Neural progenitor cell (in vitro differentiated cells): Measurements from ENCODE around the gene OLFM1. TPM values are rescaled to one million over a fixed set of nuclear protein-coding genes. Genes with fewer than 3 reads are reported as not detected.

Experiments used
- DNase-seq: peaks from one replicate; pipeline ENCODE4 v3.0.0-alpha.2; 2016; ENCODE audit warnings: low spot score
- H2AFZ ChIP-seq: fragments of 200-600 bp; sonication (generic); replicated peaks from 2 replicates; pipeline ENCODE4 v1.6.1; 2016; ENCODE audit warnings: antibody characterized with exemption
- H3F3A ChIP-seq: fragments of 200-600 bp; sonication (generic); 2 replicates; pipeline ENCODE4 v1.6.1; 2016; ENCODE audit warnings: antibody characterized with exemption, low read depth
- H3K27ac ChIP-seq: fragments of 200-600 bp; sonication (generic); 2 replicates; pipeline ENCODE4 v1.5.1; 2016; ENCODE audit warnings: mild to moderate bottlenecking
- H3K27me3 ChIP-seq: fragments of 200-600 bp; sonication (generic); 2 replicates; pipeline ENCODE4 v1.6.1; 2016; ENCODE audit warnings: mild to moderate bottlenecking, moderate library complexity
- H3K36me3 ChIP-seq: fragments of 200-600 bp; sonication (generic); 2 replicates; pipeline ENCODE4 v1.5.1; 2016
- H3K4me1 ChIP-seq: fragments of 200-600 bp; sonication (generic); 2 replicates; pipeline ENCODE4 v1.6.1; 2016; ENCODE audit warnings: mixed run types
- H3K4me2 ChIP-seq: fragments of 200-600 bp; sonication (generic); 2 replicates; pipeline ENCODE4 v1.6.1; 2016
- H3K4me3 ChIP-seq: fragments of 200-600 bp; sonication (generic); 2 replicates; pipeline ENCODE4 v1.5.1; 2016
- H3K79me2 ChIP-seq: fragments of 200-600 bp; sonication (generic); 2 replicates; pipeline ENCODE4 v1.6.1; 2016; ENCODE audit warnings: low read depth
- H3K9ac ChIP-seq: fragments of 200-600 bp; sonication (generic); 2 replicates; pipeline ENCODE4 v1.6.1; 2016
- H3K9me3 ChIP-seq: fragments of 200-600 bp; sonication (generic); 2 replicates; pipeline ENCODE4 v1.5.1; 2016; ENCODE audit warnings: low read depth
- H4K20me1 ChIP-seq: fragments of 200-600 bp; sonication (generic); 2 replicates; pipeline ENCODE4 v1.6.1; 2016; ENCODE audit warnings: low read depth
- H3K27ac Mint-ChIP-seq: 3 replicates; pipeline ENCODE4 v1.8.0; 2021; ENCODE audit warnings: mixed read lengths
- H3K27me3 Mint-ChIP-seq: 2 replicates; pipeline ENCODE4 v1.8.0; 2022; ENCODE audit warnings: low read depth, mild to moderate bottlenecking, inconsistent platforms, moderate library complexity, mixed read lengths; ENCODE audit not compliant: insufficient read depth
- H3K36me3 Mint-ChIP-seq: 3 replicates; pipeline ENCODE4 v1.8.0; 2021; ENCODE audit warnings: mixed read lengths
- H3K4me1 Mint-ChIP-seq: 3 replicates; pipeline ENCODE4 v1.8.0; 2021; ENCODE audit warnings: mixed read lengths
- H3K4me3 Mint-ChIP-seq: 3 replicates; pipeline ENCODE4 v1.8.0; 2021; ENCODE audit warnings: mild to moderate bottlenecking, moderate library complexity, mixed read lengths
- H3K9me3 Mint-ChIP-seq: 3 replicates; pipeline ENCODE4 v1.8.0; 2020; ENCODE audit warnings: mixed read lengths
- EZH2 ChIP-seq: fragments of 200-600 bp; sonication (generic); IDR thresholded peaks from 2 replicates; pipeline ENCODE4 v1.6.1; 2017; ENCODE audit warnings: antibody characterized with exemption, mild to moderate bottlenecking, moderate library complexity
- EZH2phosphoT487 ChIP-seq: fragments of 200-600 bp; sonication (generic); IDR thresholded peaks from 2 replicates; pipeline ENCODE4 v1.6.1; 2017; ENCODE audit warnings: antibody characterized with exemption
- total RNA-seq: library from RNA; depleted of rRNA; stranded (reverse); fragments of >200 nt; gene quantifications from 2 replicates; pipeline ENCODE4 v1.2.3, GENCODE V29; 2015; ENCODE audit warnings: low replicate concordance
- TF ChIP-seq, protein P1 (sequence below): fragments of 200-600 bp; sonication (generic); IDR thresholded peaks from 2 replicates; pipeline ENCODE4 v1.5.1; 2017; ENCODE audit warnings: antibody characterized with exemption, mild to moderate bottlenecking

The OLFM1 gene
- total RNA-seq, 1 donor from 2014 or later: 4.0 TPM

DNA sequence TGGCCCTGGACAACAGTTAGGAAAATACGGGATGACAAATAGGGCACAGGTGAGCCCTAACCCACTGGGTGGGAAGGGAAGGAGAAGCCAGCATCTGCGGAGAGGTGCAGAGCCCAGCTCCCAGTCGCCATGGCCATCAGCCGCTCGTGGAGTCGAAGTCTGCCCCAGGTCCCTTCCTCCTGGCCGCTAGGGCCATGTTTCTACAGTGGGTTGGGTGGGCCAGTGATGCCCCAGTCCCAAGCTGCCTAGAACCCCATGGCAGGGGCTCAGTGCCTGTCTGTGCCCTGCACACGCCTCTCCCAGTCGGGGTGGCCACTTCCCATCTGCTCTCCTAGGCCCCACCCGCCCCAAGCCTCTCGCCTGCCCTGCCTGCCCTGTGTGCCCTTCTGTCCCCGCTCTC lies 34.8 kb downstream of the OLFM1 start:
- TF ChIP-seq EZH2phosphoT487: no peak
- TF ChIP-seq, protein P1, sequence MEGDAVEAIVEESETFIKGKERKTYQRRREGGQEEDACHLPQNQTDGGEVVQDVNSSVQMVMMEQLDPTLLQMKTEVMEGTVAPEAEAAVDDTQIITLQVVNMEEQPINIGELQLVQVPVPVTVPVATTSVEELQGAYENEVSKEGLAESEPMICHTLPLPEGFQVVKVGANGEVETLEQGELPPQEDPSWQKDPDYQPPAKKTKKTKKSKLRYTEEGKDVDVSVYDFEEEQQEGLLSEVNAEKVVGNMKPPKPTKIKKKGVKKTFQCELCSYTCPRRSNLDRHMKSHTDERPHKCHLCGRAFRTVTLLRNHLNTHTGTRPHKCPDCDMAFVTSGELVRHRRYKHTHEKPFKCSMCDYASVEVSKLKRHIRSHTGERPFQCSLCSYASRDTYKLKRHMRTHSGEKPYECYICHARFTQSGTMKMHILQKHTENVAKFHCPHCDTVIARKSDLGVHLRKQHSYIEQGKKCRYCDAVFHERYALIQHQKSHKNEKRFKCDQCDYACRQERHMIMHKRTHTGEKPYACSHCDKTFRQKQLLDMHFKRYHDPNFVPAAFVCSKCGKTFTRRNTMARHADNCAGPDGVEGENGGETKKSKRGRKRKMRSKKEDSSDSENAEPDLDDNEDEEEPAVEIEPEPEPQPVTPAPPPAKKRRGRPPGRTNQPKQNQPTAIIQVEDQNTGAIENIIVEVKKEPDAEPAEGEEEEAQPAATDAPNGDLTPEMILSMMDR: no peak

GRCh38 chr9:135123126-135123772 lies 35.8 kb downstream of the OLFM1 start:
- Histone ChIP-seq H3K27me3 (no peaks in the 10 kb centered on the region), H3K27ac (no peak overlapping the region), H3F3A (peaks cover 7% of the 10 kb centered on the region), H3K4me3 (no peak overlapping the region), H2AFZ (no peak overlapping the region), H3K9ac (no peak overlapping the region), H3K4me1 (peaks cover 12% of the 10 kb centered on the region), H3K36me3 (no peaks in the 10 kb centered on the region), H3K4me2 (no peak overlapping the region), H4K20me1 (peaks cover 7% of the 10 kb centered on the region), H3K9me3 (no peaks in the 10 kb centered on the region), H3K79me2 (no peaks in the 10 kb centered on the region)
- Mint-ChIP-seq H3K27ac (no peak overlapping the region), H3K36me3 (peaks cover 10% of the 10 kb centered on the region), H3K9me3 (peaks cover 5% of the 10 kb centered on the region), H3K4me3 (no peak overlapping the region), H3K4me1 (peaks cover 9% of the 10 kb centered on the region), H3K27me3 (peaks cover 17% of the 10 kb centered on the region)
- TF ChIP-seq, protein P1: no peak
- TF ChIP-seq EZH2phosphoT487 (no peak), EZH2 (no peak)
- no peak for DNase-seq

More for the DNA sequence above, 34.8 kb downstream of the OLFM1 start:
- no peak overlapping the region for H3K4me3 Mint-ChIP-seq
- peak overlapping the region; percentile 54 for H3K27ac Mint-ChIP-seq
- peaks cover 10% of the 10 kb centered on the region for H3K36me3 Mint-ChIP-seq
- Histone ChIP-seq H3K9me3 (no peaks in the 10 kb centered on the region), H3K27ac (no peak overlapping the region), H3K4me1 (peaks cover 3% of the 10 kb centered on the region), H2AFZ (no peak overlapping the region), H3K4me3 (no peak overlapping the region), H3K36me3 (no peaks in the 10 kb centered on the region), H3K9ac (no peak overlapping the region), H4K20me1 (no peaks in the 10 kb centered on the region), H3K79me2 (no peaks in the 10 kb centered on the region), H3K27me3 (no peaks in the 10 kb centered on the region), H3F3A (no peaks in the 10 kb centered on the region), H3K4me2 (no peak overlapping the region)
- peaks cover 3% of the 10 kb centered on the region for H3K4me1 Mint-ChIP-seq
- H3K27me3 Mint-ChIP-seq: peaks cover 10% of the 10 kb centered on the region
- peaks cover 5% of the 10 kb centered on the region for H3K9me3 Mint-ChIP-seq
- no peak for DNase-seq

DNA sequence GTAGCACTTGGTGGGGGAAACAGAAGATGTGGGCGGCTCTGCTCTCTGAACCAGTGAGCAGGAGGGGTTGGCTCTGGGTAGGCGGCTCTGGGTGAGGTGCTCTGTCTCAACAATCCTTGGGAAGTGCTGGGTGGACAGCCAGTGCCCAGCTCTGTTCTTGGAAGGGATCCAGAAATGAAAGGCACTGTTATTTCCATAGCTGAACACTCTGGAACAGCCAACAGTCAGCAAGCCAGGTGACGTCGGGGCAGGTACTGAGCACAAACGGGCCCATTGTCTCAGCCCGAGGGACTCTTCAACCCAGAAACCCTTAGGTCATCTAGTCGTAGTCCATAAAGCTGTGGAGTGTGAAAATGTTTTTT lies 36.3 kb downstream of the OLFM1 start:
- peaks cover 12% of the 10 kb centered on the region for H4K20me1 ChIP-seq

More for the DNA sequence above, 36.3 kb downstream of the OLFM1 start:
- Histone ChIP-seq H3K4me2 (no peak overlapping the region), H3K79me2 (no peaks in the 10 kb centered on the region), H3K36me3 (no peaks in the 10 kb centered on the region), H3K27ac (no peak overlapping the region), H3K4me3 (no peak overlapping the region), H3K4me1 (peaks cover 17% of the 10 kb centered on the region), H3K9ac (no peak overlapping the region), H2AFZ (no peak overlapping the region), H3F3A (peaks cover 12% of the 10 kb centered on the region), H3K27me3 (no peaks in the 10 kb centered on the region), H3K9me3 (no peaks in the 10 kb centered on the region)
- Mint-ChIP-seq H3K27me3 (peaks cover 18% of the 10 kb centered on the region), H3K4me3 (no peak overlapping the region), H3K9me3 (peaks cover 5% of the 10 kb centered on the region), H3K27ac (no peak overlapping the region), H3K36me3 (peaks cover 10% of the 10 kb centered on the region), H3K4me1 (peaks cover 12% of the 10 kb centered on the region)
- no peak for DNase-seq
- TF ChIP-seq, protein P1: no peak
- TF ChIP-seq EZH2: no peak
- TF ChIP-seq EZH2phosphoT487: no peak
